Measurements from ENCODE around the gene COMMD1. TPM values are rescaled to one million over a fixed set of nuclear protein-coding genes. Genes with fewer than 3 reads are reported as not detected.

Gene COMMD1
- total RNA-seq, 4 donors from 2014 or later = 46.2 to 51.7 (median 46.7) TPM

DNA sequence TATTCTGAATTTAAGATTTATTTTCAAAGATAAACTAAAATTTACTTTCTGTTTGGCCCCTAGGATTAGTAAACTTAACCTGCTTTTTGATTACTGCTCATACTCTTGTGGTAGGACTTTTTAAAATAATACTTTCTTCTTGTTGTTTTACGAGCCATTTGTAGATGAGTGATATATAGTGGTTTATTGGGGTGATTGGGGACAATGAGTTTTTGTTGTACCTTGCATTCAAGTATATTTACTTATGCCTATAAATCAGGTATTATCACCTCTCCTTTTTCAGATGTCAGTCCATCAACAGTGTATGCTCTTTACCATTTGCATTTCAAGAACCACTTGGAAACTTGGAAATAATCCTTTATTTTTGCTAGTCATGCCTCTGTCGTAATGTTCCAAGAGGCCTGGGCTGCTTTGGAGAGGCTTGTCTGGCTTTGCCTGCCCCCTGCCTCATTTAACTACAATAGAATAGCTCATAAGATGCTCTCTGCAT lies 131.3 kb downstream of the COMMD1 start:
- TF ChIP-seq, protein P1, sequence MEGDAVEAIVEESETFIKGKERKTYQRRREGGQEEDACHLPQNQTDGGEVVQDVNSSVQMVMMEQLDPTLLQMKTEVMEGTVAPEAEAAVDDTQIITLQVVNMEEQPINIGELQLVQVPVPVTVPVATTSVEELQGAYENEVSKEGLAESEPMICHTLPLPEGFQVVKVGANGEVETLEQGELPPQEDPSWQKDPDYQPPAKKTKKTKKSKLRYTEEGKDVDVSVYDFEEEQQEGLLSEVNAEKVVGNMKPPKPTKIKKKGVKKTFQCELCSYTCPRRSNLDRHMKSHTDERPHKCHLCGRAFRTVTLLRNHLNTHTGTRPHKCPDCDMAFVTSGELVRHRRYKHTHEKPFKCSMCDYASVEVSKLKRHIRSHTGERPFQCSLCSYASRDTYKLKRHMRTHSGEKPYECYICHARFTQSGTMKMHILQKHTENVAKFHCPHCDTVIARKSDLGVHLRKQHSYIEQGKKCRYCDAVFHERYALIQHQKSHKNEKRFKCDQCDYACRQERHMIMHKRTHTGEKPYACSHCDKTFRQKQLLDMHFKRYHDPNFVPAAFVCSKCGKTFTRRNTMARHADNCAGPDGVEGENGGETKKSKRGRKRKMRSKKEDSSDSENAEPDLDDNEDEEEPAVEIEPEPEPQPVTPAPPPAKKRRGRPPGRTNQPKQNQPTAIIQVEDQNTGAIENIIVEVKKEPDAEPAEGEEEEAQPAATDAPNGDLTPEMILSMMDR (IDR thresholded peaks at IDR 0.05; ENCODE audit: low read depth) = no peak

DNA sequence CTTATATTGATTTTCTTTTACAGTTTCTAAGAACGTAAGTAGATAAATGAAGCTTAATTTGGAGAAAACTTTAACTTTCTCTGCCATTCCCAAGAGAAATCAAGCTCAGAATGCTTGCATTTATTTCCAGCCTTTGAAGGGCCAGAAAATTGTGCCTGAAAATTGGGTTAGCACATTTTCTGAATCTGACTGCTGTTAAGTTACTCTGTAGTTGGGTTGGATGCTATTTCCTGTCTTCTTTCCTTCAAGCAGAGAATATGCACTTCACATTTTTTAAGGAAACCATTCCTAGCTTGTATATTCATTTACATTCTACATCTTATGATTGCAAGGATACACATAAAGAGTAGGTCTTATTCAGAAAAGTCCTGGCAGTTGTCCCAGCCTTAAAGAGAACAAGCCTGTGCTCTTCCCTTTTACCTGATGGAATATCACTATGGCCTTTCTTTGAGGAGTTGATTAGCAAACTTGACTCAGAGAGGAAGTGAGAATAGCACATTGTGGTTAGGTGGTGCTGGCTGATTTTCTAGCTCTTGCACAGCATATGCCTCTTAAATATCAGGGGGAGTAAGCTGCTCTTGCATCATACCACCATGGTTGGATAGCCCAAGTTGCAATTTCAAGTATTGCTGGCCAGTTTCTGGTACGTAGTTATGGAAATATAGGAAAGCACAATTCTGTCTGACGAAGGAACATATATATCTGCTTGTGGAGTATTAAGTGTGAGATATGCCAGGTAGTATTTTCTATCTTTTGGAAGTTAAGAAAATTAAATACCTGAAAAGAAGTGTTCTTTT lies 133.7 kb downstream of the COMMD1 start:
- TF ChIP-seq, protein P1 (IDR thresholded peaks at IDR 0.05; ENCODE audit: low read depth) = no peak

DNA sequence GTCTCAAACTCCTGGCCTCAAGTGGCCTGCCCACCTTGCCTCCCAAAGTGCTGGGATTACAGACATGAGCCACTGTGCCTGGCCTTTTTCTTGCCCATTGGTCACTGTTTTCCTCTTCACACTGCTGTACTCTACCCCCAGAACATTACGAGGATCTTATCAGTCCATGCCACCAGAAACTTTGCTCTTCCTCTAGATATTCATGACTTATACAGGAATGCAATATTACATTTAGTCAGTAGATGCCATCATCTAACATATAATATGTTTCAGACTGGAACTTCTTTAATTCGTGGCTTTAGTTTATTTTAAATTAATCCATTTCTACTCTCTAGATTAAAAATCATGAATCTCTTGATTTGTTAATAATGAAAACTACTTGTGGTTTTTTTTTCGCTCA lies 135.5 kb downstream of the COMMD1 start:
- TF ChIP-seq, protein P1 (IDR thresholded peaks at IDR 0.05; ENCODE audit: low read depth) = no peak

DNA sequence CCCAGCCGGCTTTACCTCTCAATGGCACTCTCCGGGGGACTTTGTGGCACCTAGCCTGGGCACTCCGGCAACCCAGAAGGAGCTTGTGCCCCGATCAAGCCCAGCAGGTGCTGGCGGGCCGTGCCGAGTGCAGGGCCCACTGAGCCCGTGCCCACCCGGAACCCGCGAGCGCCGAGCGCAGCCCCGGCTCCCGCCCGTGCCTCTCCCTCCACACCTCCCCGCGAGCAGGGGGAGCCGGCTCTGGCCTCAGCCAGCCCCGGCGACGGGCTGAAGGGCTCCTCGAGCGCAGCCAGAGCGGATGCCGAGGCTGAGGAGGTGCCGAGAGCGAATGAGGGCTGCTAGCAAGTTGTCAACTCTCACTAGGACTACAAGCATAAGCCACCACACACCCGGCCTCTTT lies 136.9 kb downstream of the COMMD1 start:
- TF ChIP-seq, protein P1 (IDR thresholded peaks at IDR 0.05; ENCODE audit: low read depth) = no peak

DNA sequence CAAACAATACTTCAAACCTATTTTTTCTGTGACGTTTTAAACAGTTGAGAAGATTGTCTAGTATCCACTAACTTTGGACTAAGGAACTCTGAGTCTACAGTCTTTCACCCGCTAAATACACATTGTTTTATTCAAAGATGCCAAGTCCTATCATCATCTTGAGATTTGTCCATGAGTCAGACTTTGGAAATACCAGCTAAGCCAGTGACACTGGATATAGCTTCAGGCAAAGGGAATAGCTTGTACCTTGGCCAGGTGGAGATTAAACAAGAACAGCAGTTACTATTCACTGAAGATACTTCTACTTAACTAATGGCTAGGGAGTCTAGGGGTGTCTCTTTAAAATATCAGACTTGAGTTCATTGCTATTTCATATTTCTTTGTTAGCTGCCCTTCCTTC lies 137.5 kb downstream of the COMMD1 start:
- TF ChIP-seq, protein P1 (IDR thresholded peaks at IDR 0.05; ENCODE audit: low read depth) = no peak

DNA sequence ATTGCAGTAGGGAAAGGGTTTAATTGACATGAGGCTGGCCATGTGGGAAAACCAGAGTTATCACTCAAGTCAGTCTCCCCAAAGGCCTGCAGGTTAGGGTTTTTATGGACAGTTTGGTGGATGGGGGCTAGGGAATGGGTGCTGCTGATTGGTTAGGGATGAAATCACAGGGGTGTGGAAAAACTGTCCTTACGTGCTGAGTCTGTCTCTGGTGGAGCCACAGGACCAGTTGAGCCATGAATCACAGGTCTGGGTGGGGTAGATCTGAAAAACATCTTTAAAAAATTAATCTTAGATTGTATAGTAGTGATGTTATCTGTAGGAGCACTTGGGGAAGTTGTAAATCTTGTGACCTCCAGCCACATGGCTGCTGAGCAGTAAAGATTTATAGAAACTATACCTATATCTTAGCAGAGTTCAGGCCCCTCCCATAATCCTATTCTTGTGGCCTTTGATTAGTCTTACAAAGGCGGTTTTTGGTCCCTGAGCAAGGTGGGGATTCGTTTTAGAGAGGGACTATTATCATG lies 139.6 kb downstream of the COMMD1 start:
- TF ChIP-seq, protein P1 (IDR thresholded peaks at IDR 0.05; ENCODE audit: low read depth) = no peak

DNA sequence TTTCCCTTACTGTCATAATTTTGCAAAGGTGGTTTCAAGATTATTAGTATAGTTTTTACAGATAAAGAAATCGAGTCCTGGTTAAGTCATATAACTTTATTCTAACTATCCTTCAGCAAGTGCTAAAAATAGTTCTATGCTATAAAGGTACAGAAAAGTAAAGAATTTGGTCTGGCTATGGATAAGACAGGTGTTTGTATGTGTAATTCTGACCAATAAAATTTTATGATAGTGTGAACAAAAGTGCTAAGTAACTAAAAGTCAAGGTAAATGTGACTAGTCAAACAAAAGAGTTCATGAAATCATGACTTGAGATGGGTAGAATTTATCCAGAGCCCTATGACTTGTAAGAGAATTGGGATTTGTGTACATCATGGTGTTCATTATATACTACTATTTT lies 140.7 kb downstream of the COMMD1 start:
- TF ChIP-seq, protein P1 (IDR thresholded peaks at IDR 0.05; ENCODE audit: low read depth) = no peak
